HG03354 (cell line): Measurements from ENCODE around the gene GFRA1.

Experiments
- ATAC-seq: cut with Tn5 transposase; IDR thresholded peaks from one replicate; pipeline ENCODE4 v1.9.1; 2021; ENCODE audit warnings: mild to moderate bottlenecking; ENCODE audit not compliant: unreplicated experiment, poor library complexity, severe bottlenecking

Gene GFRA1

DNA sequence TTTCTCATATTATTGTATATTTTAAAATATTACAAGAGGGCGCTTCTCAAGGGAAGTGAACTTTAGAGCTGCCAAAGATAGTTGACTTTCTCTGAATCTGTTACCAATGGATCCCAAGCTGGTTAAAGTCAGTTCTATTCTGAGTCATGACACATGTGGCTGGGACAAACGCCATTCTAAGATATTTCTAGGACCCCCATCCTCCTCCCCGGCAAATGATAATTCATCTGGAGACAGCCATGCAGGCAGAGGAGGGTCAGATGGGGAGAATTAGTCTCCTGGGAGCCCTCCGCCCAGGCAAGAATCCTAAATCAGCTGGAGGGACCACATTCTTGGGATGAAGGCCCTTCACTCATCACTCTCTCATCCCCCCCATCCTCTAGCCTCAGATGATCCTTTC, 187.7 kb downstream of the GFRA1 start:
- ATAC-seq, result no peak

- ATAC-seq, result no peak
Observed at GRCh38 chr10:116084161-116084560, 188.8 kb downstream of the GFRA1 start.

DNA sequence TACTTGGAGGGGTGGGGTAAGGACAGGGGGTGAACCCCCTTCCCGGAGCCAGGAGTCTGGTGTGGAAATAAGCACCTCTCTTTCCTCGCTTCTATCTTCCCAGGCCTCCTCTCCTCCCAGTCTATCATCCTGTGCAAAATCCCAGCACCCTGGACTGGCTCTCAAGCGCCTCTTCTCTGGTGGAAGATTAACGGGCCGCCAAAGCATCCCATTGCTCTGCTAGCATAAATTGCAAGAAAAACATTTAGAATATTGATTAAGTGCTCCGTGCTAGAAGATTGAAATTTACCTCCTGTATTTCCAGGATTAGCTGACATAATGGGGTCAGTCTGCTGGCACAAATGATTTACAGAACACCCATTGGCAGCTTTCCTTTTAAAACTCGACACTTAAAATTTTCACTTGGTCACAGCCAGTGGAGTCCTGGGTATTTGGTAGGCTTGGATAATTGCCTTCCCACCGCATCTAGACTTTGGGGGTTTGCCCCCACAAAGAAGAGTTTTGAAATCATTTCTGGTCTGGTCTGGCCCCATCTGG, 189.7 kb downstream of the GFRA1 start:
- ATAC-seq, result no peak

DNA sequence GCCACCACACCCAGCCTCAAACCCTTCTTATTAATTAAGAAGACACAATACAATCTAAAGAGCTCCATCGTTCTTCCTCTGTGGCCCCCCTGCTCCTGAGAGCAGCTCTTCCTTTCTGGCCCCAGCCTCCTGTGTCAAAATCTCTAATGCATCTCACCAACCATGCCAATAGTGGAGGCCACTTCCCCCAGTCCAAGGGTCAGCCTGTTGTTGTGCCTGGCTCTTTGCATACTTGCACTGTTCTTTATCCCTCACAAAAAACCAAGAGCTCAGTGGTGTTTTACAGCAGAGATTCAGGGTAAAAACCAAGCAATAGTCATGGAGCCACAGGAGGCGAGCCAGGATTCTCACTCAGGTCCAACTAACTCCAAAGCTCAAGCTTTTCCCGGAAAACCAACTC, 190.2 kb downstream of the GFRA1 start:
- ATAC-seq, result no peak

DNA sequence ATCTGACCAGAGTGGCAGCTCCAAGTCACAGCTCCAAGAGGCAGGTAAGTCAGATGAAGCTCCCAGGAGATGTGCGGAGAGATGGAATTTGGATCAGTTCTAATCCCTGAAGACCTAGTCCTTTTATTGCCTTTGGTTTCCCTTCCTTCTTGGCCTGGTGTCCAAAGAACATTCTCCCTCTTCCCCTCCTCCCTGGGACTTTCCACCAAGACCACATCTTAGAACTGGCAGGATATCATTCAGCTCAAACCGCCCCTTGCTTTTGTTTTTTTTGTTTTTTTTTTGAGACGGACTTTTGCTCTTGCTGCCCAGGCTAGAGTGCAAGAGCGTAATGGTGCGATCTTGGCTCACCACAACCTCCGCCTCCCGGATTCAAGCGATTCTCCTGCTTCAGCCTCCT, 190.8 kb downstream of the GFRA1 start:
- ATAC-seq, result no peak

DNA sequence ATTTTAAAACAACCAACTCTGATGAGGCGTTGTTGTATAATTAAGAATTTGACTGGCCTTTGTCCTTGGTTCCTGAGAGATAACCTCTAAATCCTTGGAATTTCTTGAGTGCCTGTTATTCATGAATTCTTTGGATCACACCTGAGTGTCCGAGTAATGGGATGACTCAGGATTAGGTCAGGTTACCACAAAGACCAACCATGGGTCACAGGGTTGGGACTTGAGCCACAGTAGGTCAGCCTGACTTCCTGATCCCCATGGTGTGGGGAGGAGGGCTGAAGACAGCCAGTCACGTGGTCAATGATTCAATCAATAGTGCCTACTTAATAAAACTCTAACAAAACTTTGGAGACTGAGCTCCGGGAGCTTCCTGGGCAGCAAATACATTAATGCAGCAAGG, 192.5 kb downstream of the GFRA1 start:
- ATAC-seq, result no peak

GRCh38 chr10:116079355-116079754, 193.7 kb downstream of the GFRA1 start:
- ATAC-seq, result no peak

DNA sequence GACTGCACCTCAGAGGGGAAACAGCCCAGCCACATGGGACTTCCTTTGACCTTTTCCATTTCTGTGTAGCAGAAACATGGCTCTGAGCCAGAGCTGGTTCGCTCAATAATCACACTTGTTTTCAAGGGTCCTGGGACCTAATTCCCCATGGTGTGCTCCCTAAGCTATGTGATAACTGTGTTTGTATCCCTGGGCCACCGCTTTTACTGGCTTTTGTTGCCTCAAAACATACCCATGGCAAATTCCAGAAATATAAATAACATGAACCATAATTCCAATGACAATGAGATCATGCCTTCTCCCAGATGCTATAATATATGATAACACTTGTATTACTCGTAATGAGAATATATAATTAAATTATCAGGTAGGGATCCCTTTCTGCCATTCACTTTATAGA, 196.4 kb downstream of the GFRA1 start:
- no peak for ATAC-seq

DNA sequence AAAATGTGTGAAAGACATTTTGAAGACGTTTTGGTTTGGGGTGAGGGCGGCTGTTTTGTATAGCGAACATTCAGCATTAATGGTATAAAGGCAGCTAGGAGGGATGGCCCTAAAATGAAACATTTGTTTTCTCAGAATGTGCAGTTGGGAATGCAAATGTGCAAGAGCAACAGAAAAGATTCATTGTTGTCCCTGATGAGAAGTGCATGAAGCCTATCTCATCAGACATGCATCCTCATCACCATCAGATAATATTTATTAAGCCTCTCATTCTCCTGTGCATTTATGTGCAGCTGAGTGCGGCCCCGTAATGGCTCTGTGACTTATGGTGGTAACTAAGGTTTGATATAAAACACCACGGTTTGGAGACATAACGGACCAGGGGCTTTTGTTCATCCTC, 199.5 kb downstream of the GFRA1 start:
- no peak for ATAC-seq

DNA sequence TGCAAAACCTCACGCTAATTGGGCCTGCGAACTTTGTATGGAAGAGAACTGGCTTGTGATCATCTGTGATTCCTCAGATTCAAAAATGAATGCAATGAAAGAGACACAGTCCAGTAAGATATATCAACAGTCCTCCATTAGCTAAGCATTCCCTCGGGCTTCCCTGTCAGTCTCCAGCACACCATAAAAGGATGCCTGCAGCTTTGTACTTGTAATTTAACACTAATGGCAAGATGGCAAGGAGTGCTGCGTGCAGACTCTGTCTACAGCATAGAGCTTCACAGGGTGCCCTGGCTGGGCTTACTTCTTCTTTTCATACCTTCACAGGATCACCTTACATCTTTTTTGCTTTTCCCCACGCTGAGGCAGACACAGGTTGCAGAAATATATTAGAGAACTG, 200.0 kb downstream of the GFRA1 start:
- no peak for ATAC-seq

- ATAC-seq, result no peak
Observed at GRCh38 chr10:116071453-116072148, 201.4 kb downstream of the GFRA1 start.

GRCh38 chr10:116070743-116071320, 202.2 kb downstream of the GFRA1 start:
- ATAC-seq, result no peak

GRCh38 chr10:116069856-116070255, 203.2 kb downstream of the GFRA1 start:
- ATAC-seq, result no peak

DNA sequence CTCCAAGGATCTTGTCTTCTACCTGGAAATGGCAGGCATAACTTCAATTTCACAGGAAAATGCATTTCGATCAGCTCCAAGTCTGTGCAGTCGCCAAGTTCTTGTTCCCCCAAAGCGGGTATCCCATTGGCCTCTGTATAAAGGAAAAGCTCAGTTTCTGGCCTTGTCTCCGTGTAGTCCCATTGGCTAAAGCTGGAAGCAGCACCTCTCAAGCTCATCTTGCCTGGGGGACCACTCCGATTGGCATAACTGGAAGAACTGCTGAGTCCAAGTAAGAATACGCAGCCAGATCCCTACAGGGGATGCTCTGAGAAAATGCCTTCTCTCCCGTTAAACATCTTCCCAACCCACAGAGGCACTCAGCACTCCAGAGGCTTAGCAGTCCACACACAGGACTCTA, 205.2 kb downstream of the GFRA1 start:
- ATAC-seq, result no peak

DNA sequence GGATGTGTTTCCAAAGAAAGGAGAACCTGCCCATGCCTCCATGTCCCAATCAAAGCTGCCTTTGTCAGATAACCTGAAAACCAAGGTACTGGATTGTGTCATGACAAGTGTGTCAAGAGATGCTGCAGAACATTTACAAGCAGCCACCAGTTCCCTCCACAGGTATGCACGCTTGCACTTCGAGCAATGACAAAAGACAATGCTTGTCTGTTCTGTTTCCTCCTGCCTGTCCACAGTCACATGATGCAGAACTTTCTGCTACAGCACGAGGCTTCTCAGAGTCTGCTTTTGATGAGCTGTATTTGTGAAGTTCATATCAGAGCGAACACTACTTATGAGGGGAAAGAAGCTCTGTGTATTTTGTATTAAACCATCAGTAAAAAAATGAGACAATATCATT, 209.9 kb downstream of the GFRA1 start:
- ATAC-seq, result no peak

DNA sequence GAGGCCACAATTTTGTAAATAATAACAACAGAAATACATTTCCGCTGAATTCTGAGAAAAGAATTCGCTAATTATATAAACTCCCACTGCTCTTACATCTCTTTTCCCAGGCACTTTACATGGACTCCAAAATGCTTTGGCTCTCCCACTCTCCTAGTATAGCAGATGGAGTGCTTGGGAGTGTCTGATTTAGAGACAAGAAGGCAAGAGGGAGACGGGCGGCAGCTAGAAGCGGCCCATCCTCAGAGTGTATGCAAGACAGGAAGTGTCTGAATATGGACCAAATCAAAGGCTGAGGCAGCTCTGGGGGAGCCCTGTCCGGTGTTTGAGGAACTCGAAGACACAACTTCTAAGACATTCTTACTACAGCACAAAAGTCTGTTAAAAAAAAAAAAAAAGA, 212.1 kb downstream of the GFRA1 start:
- no peak for ATAC-seq

GRCh38 chr10:116059320-116059719, 213.7 kb downstream of the GFRA1 start:
- no peak for ATAC-seq

GRCh38 chr10:116056445-116057293, 216.3 kb downstream of the GFRA1 start:
- no peak for ATAC-seq

- ATAC-seq, result no peak
Observed at GRCh38 chr10:116055917-116056252, 217.1 kb downstream of the GFRA1 start.

DNA sequence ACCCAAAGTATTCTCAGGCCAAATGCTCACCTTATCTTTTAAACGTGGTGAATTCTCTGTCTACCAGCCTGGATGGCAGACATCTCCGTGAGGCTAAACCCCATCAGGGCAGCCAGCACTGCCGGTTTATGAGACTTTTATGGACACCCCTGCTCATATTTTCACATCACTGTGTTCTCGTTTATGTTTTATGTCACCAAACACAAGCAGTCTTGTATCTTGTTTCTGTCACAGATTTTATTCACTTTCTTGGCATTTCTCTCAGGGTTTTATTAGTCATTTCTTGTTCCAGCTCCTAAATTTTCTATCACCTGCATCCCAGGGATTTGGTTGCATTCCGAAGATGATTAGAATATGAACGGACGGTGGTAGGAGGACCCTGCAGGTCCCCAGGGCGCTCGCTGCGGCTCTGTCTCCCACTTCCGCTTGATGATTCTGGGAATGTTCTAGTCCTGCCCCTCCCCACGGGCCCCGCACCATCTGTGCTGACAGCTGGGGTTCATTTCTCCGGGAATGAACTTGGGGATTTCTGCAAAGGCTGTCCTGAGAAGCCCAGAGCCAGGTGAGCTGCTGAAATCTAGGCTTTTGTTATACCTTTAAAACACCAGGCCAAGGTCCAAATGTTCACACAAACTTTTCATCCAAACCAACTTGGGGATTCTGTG, 217.6 kb downstream of the GFRA1 start:
- no peak for ATAC-seq
